GM19397 (cell line): Measurements from ENCODE around the gene ELK3.

Experiments
- ATAC-seq: cut with Tn5 transposase; IDR thresholded peaks from one replicate; pipeline ENCODE4 v1.9.1; 2021; ENCODE audit warnings: mild to moderate bottlenecking, moderate library complexity; ENCODE audit not compliant: unreplicated experiment

ELK3 gene

DNA sequence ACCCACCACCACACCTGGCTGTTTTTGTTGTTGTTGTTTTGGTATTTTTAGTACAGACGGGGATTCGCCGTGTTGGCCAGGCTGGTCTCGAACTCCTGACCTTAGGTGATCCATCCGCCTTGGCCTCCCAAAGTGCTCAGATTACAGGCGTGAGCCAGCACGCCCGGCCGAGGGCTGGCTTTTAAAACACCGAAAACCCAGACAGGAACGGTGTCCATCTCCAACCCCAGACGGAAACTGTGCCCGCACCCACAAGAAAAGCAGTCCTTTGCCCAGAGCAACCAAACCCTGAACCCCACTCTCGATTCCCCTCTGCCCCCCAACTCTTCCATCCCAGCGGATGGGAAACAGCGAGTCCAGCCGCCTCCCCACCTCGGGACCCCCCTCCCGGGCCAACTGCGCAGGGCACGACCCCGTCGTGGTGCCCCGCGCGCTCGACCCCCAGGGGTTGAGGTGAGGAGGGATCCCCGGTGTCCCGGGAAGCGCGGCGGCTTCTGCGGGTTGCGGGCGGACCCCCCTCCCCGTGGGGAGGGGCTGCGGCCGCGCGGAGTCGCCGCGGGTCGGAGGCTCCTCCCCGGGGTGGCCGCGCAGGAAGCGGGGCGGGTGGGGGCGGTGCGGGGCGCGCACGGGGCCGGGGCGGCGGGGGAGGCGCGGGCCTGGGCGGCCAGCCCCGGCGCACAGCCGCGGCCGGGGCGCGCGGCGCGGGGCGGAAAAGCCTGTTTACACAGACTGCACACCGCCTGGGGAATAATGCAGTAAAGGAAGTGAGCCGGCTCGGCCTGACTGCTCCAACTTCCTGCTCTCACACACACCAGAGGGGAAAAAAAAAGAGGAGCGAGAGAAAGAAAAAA, at the start of gene ELK3:
TSS of gene ELK3 (plus strand) at position 651 of the 851 bp plus-strand sequence.
- ATAC-seq = peak; percentile 63

DNA sequence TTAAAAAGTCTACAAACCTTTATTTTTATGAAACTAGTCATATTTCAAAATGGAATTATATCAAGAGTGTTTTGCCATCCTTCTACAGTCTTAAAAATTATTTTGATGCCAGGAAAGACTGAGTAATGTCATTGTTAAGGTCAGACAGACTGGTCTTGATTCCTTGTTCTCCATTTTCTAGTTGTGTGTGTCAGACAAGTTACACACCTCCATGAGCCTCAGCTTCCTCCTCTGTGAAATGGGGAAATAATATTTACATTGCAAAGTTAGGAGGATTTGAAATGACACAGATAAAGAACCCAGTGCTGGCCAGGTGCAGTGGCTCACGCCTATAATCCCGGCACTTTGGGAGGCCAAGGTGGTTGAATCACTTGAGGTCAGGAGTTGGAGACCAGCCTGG, 47.4 kb upstream of the ELK3 start:
- ATAC-seq = no peak

GRCh38 chr12:96150442-96150841, 43.7 kb upstream of the ELK3 start:
- no peak for ATAC-seq

DNA sequence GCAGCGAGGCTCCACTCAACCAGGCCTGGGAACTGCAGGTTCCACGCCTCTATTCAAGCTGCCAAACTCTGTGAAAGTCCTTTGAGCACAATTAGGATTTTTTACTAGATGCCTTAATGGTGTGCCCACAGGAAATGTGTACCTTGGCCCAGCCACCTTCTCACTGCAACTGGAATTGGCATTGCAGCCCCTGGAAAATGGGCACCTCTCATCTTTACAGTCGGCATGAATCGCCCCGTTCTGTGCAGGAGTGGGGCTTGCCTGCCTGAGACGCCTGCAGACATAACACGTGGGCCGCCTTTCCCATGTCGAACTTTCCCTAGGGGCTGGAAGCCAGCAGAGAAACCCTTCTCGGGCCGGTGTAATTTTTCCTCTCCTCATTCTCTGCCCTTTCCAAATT, 42.0 kb upstream of the ELK3 start:
- no peak for ATAC-seq

DNA sequence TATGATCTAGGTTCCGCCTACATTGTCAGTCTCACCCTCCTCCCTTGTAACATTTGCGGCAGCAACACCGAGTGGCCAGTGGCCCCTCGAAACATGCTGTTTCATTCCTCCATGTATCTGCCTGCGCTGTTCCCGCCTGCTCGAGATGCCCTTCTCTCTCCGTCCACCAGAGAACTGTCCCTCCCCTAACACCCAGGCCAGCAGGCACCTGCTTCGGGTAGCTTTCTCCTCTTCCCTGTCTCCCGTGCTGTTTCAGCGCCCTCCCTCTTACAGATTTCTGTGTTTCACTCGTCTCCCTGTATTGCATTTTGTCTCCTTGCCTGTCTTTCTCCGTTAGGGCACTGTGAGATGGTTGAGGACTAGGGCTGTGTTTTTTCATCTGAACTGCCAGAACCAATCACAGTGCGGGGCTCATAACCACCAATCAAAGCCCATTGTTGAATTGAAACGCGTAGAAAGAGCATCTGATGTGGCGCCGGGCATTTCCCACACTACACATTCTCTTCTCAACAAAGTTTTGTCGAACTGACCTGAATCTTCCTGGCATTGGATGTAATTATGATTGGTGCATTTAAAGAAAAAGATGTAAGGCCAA, 40.9 kb upstream of the ELK3 start:
- no peak for ATAC-seq

DNA sequence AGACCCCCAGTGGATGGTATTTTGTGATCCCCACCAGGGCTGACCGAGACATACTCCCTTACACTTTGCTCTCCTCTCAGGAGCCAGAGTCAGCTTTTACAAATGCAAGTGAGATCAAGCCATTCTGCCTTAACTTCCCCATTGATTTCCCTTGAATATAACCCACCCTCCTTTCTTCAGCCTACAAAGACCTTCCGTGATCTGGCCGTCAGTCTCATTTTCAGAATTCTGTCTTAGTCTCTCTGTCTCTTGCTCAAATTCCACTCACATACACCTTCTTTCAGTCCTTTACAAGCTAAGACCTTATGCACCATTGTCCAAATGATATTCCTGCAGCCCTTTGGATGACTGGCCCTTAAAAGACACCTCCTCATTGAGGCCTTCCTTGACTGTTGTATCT, 39.0 kb upstream of the ELK3 start:
- no peak for ATAC-seq

- no peak for ATAC-seq
These were observed 38.4 kb upstream of the ELK3 start for GRCh38 chr12:96155781-96156180.

- no peak for ATAC-seq
These were observed 38.0 kb upstream of the ELK3 start for GRCh38 chr12:96156211-96156610.

DNA sequence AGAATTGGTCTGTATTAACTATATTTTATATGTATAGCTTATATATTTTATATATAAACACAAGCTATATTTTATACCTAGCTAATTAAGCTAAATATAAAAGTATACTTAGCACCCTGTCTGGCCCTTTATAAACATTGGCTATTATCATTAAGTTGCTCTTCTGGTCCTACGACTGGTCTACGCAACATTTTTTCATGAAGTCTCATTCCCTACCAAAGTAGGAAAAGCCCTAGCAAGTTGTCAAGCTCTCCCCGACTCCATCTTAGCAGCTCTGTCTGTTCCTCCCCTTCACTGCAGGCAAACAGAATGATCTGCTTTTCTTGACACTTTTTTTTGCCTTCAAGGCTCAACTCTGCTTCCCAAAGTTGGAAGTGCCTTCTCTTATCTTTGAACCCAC, 36.7 kb upstream of the ELK3 start:
- no peak for ATAC-seq

- ATAC-seq = no peak
These were observed 29.0 kb upstream of the ELK3 start for GRCh38 chr12:96164951-96165811.

GRCh38 chr12:96166765-96167164, 27.4 kb upstream of the ELK3 start:
- no peak for ATAC-seq

GRCh38 chr12:96167492-96167891, 26.7 kb upstream of the ELK3 start:
- ATAC-seq = no peak

GRCh38 chr12:96170328-96170727, 23.8 kb upstream of the ELK3 start:
- ATAC-seq = no peak

DNA sequence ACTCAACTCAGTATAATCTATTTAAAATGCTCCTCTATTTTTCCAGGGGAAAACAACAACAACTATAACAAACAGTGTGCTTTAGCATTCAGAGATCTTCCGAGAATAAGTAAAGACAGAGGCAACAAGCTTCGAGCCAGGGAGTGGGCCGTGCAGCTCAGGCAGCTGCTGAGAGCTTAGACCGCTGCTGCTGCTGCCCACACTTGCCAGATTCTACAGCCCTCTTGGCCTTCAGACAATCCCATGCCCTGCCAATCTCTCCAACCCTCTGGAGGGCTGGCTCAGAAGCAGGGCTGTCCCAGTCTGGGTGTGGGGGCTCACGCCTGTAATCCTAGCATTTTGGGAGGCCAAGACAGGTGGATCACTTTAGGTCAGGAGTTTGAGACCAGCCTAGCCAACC, 23.4 kb upstream of the ELK3 start:
- no peak for ATAC-seq

- ATAC-seq = no peak
These were observed 22.3 kb upstream of the ELK3 start for GRCh38 chr12:96171905-96172304.

DNA sequence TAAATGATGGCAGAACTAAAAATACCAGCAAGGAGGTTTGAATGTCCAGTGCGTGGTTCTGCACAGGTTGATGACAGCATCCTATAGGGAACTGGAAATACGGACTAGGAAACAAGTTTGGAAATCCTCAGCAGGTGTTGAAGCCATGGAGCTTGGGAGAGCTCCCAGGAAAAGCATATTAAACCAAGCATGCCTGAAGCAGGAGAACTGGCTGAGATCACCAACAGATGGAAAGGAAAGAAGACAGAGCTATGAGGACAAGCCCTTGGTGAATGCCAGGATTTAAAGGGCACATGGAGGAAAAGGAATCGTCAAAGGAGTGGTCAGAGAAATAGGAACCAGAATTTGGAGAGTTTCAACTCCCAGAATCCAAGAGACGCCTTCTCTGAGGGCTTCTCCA, 21.2 kb upstream of the ELK3 start:
- no peak for ATAC-seq

- no peak for ATAC-seq
These were observed 17.6 kb upstream of the ELK3 start for GRCh38 chr12:96176575-96176974.

DNA sequence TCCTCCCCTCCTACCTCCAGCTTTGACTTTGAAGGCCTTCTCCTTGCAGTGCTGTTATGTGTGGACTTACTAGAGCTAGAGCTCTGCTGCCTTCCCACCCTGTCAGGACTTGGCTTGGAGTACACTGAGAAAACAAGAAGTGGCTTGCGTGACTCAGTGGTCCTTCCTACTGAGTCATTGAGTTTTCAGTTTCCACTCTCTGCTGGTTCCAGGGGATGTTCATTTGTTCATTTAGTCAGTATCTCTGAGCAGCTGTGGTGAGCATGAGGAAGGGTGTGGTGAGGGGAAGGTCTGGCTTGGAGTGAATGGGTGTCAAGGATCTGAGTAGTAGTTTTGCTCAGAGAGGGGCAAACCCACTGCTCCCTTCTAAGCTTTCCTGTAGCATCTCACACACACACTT, 17.2 kb upstream of the ELK3 start:
- ATAC-seq = no peak

DNA sequence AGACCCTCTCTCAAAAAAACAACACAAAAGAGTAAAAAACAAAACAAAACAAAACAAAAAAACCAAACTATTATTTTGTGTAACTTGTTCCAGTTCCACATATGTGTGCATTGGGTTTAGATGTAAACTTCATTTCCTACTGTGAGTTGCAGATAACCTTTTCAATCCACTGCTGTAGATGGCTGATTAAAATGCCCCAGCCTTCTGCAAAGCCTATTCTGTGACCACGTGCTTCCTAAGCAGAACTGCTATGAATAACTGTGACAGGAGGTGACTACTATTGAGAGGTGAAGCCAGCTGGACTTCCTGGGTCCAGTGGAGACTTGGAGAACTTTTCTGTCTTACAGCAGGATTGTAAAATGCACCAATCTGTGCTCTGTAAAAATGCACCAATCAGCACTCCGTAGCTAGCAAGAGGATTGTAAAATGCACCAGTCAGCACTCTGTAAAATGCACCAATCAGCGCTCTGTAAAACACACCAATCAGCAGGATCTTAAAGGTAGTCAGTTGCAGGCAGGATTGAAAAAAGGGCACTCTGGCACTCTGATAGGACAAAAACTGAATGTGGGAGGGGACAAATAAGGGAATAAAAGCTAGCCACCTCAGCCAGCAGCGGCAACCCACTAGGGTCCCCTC, 10.3 kb upstream of the ELK3 start:
- ATAC-seq = no peak

DNA sequence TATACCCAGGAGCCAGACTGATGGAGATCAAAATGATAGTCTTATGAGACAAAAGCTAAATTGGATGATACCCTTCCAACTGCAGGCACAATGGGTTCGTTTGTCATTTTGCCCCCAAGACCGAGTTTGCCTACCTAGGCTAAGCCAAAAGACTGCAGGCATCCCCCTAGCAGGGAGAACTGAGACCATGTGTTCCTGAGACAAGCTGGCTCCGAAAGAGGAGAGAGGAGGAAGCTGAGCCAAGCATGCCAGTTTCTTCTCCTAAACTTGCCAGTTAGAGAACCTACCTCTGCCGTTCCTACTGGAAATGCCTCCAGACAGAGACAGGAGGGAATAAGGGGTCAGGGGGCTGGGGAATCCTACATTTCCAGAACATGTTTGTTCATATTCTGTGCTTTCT, 8.3 kb upstream of the ELK3 start:
- no peak for ATAC-seq

- ATAC-seq = no peak
These were observed 7.4 kb upstream of the ELK3 start for GRCh38 chr12:96186607-96187301.
